Medulla oblongata (tissue), 1 donor: ENCODE measurements around the gene GATA2.

Experiments
- DNase-seq: peaks from one replicate; pipeline ENCODE4 v3.0.0-alpha.2; 2015; ENCODE audit errors: extremely low spot score

Gene GATA2

GRCh38 chr3:128432971-128433836, 59.8 kb downstream of the GATA2 start:
- DNase-seq: no peak

DNA sequence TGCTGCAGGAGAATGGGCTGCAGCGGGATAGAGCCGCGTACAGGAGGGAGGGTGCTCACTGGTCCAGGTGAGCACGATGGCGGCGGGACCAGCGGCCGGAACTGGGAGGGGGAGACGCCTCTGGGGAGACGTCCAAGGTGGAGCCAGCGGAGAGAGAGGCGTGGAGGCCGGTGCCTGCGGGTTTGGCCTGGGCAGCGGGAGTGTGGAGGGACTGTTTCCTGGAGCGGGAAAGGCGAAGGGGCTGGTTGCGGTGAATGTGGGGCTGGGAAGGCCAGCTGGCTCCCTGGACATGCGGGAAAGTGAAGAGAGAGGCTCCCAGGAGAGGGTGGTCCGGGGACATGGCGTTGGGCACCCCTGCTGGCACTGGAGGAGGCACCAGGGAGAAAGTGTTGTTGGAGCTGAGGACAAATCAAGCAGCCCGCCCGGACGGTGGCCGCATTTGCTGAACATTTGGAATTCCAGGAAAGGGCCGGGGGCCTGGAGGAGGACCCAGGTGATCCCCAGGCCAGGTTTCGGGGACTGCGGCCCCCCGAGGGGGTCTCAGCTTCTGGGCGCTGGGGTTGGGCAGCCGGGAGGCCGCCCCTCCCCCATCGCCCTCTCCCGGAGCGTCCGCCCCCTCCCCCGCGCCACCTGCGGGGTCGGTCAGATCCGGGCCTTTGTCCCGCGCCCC, 60.6 kb downstream of the GATA2 start:
- DNase-seq: no peak

- DNase-seq: no peak
Observed at GRCh38 chr3:128431803-128432300, 61.1 kb downstream of the GATA2 start.

GRCh38 chr3:128430731-128431130, 62.3 kb downstream of the GATA2 start:
- no peak for DNase-seq

DNA sequence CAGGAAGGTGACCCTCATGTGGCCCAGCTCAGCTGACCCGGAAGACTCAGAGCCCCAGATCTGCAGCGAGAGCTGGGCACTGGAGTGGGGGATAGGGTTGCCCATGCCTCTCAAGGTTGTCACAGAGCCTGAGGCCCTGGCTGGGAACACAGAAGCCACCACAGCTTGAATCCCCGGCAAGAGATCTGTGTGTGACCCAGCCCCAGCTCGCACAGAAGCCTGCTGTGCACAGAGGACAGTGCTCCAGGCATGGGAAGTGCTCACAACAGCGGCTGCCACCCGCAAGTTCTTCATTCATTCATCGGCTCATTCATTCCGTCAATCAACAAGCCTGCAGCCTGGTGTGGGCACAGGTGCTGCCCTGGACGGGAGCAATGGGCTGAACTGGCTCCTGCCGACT, 62.7 kb downstream of the GATA2 start:
- DNase-seq: no peak

DNA sequence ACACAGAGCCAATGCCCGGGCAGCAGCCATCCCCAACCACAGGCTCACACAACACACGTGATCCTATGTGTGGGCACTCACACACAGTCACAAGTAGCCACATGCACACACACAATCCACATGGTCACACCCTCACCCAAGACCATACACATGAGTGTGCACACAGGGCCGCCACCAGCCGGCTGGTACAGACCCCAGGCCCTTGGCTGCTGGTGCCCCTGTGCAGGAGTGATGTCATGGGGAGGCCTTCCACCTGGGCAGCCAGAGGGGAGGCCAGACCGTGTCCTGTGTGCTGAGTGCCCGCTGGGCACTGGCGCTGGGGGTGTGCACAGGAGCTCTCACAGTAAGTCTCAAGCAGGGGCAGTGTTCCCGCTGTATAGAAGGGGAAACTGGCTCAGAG, 63.2 kb downstream of the GATA2 start:
- DNase-seq: no peak
